Activated CD8-positive, alpha-beta memory T cell treated with anti-CD3 and anti-CD28 coated beads for 48 hours (primary cell): ENCODE measurements around the gene MUS81.

Experiments used
- DNase-seq, 3 experiments: peaks; one replicate each; pipeline ENCODE4 v3.0.0-alpha.2; 2020; ENCODE audit warnings: low read depth in 2 of 3, low spot score in 2 of 3

Gene MUS81

DNA sequence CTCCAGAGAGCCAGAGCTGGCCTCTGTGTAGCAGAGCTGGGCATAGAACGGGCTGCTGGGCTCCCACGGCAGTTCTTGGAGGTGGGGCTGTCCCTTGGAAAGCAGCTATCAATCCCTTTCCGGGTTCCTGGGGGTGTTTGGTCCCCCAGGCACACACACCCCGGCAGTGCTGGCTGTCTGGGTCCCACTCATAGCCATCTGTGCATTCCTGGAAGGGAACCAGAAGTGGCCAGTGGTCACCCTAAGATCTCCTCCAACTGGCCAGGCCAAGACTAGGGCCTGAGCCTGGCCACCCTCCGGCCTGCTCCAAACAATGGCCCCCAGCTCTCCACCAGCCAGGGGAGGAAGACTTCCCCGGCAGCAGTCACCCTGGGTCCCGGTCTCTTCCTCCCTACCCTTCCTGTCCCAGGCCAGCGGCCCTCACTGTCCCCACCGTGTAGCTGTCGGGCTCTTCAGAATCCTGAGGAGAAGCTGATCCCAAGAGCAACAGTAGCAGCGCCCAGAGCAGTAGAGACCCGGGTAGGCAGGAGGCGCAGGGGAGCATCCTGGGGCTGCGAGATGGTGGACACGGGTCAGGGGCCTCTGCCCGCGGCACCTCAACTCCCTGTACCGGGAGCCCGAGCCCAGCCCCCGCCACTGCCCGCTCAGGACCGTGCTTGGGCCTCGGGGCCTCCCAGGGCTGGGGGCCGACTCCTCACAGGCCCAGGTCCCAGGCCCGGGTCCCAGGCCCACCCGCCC, 11.7 kb downstream of the MUS81 start:
- no peak for DNase-seq

DNA sequence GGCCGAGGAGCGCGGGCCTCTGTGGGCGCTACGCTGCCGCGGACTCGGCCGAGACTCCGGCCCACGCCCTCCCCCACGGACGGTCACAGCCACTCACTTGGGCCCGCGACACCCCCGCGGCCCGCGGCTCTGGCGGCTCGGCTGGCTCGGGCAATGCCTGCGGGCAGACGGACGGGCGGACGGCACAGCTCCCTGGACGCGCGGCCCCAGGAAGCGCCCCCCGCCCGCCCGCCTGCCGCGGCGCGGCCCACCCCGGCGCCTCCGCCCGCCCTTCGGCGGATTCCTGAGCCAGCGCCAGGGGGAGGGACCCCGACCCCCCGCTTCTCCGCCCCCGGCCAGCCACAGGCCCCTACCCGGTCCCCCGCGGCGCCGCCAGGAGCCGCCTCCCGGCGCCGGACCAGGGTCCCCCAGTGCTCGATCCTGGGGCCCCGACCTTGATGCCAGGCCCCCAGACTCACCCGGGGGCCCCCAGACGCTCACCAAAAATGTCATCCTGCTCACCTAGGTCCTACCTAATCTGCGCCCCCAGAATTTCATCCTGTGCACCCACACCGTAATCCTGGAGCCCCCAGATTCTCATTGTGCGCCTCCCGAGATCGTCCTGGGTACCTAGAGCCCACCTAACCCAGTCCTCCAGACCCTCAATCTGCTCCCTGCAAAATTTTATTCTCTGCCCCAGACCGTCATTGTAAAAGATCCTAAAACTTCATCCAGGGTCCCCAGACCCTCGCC, 12.5 kb downstream of the MUS81 start, which contains the start of gene EFEMP2:
EFEMP2 (minus strand) TSS at position 215 of the 732 bp plus-strand sequence. CDS start 446 bp downstream, outside the sequence.
- no peak for DNase-seq

DNA sequence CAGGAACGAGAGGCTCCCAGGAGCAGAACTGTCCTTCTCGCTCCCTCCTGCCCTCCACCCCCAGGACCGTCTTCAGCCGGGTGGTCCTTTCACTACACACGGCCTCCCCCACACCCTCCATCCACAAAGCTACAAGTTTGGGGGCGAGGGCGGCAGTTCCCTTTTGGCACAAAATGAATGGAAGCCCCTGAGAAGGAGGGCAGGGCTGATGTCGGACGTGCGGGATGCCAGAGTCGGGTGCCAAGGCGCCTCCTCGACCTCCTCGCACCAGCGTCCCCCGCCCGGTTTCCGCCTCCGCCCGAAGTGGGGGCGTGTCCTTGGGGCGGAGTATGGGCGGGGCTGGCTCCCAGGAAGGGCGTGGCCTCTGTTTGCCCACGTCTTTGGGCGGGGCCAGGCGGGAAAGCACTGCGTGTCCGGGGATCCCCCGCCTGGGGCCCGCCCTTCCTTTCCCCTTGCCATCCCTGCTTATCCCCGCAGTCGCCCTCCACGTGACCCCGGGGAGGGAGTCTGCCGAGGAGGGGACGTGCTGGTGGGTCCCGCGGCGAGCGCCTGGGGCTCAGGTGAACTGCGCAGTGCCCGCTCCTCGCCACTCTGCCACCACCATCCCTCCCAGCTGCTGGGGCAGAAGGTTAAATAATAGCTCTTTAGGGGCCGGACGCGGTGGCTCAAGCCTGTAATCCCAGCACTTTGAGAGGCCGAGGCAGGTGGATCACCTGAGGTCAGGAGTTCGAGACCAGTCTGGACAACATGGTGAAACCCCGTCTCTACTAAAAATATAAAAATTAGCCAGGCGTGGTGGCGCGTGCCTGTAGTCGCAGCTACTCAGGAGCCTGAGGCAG, 13.3 kb downstream of the MUS81 start:
- DNase-seq = peak; percentile 94 to 97 (median 95)

DNA sequence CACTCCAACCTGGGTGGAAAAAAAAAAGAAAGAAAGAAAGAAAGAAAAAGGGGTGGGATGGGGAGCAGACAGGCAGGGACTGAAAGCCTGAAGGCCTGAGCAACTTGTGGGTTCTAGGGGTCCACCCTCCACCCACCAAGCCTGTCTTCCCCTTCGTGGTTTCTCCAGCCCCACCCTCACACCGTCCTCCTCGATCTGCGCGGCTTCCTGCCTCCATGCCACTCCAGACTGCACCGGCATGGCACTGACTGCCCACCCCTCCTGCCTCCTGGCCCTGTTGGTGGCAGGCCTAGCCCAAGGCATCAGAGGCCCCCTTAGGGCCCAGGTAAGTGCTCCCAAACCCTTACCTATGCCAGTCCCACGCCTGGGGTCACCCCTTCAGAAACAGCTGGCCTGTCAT, 19.4 kb downstream of the MUS81 start, which contains the start of gene CTSW:
CTSW (plus strand) TSS at position 221 of the 400 bp plus-strand sequence; CDS start at position 239, 18 bp downstream.
- no peak for DNase-seq

DNA sequence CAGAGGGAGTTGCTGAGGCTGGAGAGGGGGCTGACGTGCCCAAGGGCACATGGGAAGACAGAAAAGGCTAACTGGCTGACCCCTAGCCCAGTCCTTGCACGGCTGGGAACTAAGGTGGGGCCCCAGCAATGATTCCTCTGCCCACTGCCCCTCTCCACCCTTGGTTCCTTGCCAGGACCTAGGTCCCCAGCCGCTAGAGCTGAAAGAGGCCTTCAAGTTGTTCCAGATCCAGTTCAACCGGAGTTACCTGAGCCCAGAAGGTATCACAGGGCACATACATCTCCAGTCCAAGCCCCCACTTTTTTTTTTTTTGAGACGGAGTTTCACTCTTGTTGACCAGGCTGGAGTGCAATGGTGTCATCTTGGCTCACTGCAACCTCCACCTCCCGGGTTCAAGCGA, 19.8 kb downstream of the MUS81 start:
- no peak for DNase-seq

DNA sequence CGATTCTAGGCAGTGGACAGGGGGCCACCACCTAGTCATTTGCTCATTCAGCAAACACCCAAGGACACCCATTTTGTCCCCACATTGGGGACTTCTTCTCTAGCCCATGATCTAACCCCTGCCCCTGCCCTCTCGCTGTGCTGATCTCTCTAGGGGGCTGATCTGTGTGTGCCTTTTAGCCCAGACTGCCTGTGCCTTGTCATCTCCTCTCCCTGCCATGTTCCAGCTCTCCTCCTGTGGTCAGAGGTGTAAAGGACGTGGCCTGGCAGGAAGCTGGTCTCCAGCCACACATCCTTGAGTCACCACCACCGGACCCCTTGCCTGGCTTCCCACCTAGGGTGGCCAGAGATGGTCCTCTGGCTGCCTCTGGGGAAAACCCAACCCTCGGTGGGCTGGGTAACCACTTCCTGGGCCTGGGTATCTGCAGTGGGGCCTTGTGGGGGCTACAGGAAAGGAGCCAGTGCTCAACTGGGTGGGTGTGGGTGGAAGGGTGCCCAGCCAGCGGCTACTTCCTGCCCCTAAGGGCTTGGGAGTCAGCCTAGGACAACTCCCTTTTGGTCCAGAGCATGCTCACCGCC, 20.7 kb downstream of the MUS81 start:
- DNase-seq = no peak

DNA sequence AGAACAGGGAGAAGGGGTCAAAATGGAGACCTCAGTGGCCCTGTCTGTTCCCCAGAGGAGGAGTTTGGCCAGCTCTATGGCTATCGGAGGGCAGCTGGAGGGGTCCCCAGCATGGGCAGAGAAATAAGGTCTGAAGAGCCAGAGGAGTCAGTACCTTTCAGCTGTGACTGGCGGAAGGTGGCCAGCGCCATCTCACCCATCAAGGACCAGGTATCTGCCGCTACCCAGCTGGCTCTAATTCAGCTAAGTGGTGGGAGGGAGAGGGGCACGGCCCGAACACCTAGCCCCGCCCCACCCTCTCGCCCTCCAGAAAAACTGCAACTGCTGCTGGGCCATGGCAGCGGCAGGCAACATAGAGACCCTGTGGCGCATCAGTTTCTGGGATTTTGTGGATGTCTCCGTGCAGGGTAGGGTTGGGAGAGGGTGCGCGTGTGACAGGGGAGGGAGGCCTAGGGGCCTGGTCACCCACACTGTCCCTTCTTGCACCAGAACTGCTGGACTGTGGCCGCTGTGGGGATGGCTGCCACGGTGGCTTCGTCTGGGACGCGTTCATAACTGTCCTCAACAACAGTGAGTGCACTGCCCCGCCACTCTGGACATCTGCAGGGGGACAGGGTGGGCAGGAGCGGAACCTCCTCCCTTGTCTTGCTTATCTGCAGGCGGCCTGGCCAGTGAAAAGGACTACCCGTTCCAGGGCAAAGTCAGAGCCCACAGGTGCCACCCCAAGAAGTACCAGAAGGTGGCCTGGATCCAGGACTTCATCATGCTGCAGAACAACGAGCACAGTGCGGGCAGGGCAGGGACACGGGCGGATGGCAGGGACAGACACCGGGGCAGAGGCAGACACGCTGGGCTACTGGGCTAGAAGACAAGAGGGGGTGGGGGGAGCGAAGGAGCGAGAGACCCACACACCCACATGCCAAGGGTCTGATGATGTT, 22.2 kb downstream of the MUS81 start:
- no peak for DNase-seq

DNA sequence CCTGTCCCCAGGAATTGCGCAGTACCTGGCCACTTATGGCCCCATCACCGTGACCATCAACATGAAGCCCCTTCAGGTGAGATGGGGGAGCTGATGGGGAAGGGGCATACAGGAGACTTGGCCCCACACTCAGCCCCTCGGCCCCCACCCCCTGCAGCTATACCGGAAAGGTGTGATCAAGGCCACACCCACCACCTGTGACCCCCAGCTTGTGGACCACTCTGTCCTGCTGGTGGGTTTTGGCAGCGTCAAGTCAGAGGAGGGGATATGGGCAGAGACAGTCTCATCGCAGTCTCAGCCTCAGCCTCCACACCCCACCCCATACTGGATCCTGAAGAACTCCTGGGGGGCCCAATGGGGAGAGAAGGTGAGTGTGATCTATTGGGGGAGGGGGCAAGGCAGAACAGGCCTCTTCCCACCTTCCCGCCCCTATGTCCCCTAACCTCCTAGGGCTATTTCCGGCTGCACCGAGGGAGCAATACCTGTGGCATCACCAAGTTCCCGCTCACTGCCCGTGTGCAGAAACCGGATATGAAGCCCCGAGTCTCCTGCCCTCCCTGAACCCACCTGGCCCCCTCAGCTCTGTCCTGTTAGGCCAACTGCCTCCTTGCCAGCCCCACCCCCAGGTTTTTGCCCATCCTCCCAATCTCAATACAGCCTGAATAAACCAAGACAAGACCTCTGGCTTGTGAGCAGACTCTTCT, 23.0 kb downstream of the MUS81 start:
- no peak for DNase-seq

DNA sequence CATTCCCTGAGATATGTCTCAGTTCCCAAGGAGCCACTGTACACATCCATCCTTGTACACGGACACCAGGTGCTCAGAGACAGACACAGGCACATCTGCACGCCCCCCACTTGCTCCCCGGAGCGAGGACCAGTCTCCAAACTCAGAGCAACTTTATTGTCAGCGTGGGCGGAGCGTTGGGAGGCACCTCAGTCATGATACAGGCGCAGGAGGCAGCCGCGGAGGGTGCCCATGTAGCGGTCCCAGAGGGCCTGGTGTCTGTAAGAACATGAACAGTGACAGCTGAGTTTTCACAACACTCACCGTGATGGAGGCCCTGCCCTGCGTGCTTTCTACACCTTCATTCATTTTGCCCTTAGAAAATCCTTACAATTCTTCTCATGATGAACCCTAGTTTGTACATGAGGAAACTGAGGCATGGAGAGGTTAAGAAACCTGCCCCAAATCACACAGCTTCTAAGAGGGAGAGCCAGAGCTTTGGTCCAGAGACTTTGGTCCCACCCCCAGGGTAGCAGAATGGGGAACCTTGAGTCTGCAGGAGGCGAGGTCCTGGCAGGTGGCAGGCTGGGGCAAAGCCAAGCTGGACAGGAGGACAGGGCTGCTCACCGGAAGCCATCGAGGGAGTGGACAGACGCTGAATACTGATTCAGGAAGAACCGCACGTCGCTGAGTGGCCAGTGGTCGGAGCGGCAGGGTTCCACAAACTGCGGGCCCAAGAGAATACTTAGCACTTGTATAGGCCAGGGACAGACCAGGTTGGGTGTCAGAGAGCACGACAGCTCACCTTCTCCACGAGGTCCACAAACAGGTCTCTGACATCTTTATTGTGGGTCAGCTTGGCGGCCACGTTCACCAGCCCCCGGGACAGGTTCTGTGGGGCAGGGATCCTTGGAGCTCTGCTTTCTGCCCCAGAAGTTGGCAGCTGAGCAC, 23.8 kb downstream of the MUS81 start:
- no peak for DNase-seq

DNA sequence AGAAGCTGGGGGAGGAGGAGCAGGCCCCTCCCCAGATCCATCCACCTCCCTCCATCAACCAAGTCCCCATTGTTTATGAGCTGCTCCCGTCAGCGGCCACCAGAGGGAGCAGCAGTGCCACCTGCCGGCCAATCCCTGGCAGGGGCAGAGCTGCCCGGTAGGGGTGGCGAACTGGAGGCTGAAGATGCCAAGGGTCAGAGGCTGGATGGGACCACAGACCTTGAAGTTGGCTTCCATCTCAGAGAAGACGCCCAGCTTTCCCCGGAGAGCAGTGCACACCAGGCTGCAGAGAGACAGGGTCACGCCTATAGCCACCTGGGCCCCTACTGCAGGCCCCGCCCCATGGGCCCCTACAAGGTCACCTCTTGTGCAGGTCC, 24.5 kb downstream of the MUS81 start:
- peak in 2 of 3 experiments; percentile 62 for DNase-seq

DNA sequence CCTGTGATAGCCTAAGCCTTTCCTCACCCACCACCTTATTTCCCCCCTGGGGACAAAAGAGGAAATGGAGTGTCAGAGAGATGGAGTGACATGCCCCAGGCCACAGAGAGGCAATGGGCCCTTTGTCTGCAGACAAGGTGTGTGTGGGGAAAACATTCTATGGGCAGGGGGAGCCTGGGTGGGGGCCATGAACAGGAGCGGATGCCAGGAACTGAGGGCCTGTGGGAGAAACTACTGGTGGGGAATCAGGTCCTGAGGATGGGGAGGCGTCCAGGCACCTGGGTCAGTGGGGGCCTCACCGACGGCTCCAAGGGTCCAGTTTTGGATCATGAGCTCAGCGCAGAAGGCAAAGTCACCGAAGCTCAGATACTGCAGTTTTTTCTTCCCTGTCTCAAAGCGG, 25.0 kb downstream of the MUS81 start:
- no peak for DNase-seq

DNA sequence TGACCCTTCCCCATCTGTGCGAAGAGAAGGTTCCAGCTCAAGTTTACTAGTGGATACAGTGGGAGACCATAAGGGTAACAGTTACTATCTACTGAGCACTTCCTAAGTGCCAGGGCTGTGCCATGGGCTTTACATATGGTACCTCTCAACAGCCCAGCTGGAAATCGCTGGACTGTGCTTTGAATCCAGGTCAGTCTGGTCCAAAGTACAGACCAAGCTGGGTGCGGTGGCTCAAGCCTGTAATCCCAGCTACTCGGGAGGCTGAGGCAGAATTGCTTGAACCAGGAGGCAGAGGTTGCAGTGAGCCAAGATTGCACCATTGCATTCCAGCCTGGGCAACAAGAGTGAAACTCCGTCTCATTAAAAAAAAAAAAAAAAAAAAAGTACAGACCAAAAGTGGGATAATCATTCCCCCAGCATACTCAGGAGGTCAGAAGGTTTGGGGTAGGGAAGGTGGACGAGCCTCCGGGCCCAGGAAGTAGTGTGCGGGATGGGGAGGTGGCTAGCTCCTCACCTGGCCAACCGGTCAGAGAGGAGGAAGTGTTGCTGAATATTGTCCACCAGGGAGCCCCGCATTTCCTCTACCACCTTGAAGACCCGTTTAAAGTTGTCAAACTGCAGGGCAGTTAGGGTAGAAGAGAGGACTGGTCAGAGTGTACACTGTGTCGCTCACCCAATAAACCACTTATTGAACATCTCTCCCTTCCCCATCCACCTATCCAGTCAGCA, 25.7 kb downstream of the MUS81 start:
- DNase-seq = no peak

DNA sequence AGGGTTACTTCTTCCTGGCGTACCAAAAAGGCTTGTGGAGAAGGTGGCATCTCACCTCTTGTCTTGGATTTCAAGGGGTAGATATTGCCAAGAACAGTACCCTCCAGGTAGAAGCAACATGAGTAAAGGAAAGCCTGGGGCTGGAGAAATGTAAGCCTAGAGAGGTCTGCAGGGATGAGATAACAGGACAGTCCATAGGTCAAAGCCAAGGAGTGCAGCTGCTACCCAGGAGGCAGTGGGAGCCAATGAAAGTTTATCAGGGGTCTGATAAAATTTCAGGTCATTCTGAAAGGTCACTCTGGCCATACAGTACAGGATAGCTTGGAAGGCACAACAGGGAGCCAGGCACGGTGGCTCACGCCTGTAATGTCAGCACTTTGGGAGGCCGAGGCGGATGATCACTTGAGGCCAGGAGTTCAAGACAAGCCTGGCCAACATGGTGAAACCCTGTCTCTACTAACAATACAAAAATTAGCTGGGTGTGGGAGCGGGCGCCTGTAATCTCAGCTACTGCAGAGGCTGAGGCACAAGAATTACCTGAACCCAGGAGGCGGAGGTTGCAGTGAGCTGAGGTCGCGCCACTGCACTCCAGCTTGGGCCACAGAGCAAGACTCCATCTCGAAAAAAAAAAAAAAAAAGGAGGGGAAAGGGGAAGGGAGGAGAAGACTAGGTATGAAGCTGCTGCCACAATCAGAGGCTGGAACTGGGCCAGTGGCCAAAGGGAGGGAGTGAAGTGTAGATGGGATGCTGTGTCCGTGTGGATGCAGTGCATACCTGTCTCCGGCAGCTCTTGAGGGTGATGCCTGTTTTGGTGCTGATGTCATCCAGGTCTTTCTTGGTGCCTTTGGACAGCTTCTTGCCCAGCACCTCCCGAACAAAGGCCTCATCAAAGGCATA, 26.8 kb downstream of the MUS81 start:
- DNase-seq = no peak

DNA sequence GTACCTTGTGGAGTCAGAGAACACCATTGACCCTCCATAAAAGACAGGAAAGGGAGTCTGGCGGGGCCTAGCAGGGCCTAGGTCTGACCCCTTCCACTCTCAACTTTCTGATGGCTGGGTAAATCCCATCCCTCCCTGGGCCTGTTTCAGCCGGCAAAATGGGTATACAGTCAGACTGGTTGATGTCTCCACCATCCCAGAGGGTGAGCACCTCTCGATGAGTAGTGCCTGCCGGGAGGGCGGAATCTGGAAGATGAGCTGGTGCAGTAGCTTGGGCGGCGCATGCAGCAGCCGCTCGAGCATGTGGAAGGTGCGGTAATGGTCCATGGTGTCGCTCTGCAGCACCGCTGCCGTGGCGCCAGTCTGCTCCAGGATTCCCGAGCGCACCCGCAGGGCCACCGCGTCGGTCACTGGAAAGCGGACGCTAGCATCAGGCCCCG, 27.5 kb downstream of the MUS81 start:
- DNase-seq = no peak

DNA sequence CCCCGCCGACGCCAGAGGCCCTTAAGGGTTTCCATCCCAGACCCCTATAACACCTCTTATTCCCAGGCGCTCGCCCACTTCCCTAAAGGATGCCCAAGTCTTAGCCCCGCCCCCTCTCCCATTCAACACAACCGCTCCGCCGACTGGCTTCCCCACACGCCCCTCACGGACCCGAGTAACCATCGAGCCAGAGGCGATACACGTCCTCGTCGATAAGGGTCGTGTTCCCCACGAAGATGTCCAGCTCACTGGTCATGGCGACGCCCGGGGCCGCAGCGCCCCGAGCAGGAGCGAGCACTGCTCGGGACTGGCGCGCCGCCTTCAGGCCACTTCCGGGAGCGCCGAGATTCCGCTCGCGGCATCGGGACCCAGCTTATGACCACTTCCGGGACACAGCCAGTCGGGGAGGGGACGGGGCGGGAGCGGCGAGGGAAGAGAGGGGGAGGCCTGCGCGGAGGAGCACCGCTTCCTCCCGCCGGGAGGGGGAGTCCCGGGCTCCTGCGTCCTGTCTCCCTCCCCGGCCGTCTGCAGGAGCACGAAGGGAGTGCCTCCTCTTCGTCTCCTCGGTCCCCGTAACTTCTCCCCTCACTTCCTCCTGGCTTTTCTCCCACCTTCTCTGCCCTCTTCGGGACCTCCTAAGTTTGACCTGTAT, 28.1 kb downstream of the MUS81 start, which contains the start of gene FIBP:
FIBP (minus strand) TSS at position 309 of the 652 bp plus-strand sequence; CDS start at position 256, 53 bp downstream.
- peak; percentile 89 to 93 (median 93) for DNase-seq
